Islet of Langerhans (tissue), 1 donor: Measurements from ENCODE around the gene INSM2.

Source experiments
- FAIRE-seq: peaks from one replicate; lab custom pipeline; 2011; peaks lifted over from hg19 to GRCh38; lab: Jason Lieb, UNC

INSM2 gene, protein sequence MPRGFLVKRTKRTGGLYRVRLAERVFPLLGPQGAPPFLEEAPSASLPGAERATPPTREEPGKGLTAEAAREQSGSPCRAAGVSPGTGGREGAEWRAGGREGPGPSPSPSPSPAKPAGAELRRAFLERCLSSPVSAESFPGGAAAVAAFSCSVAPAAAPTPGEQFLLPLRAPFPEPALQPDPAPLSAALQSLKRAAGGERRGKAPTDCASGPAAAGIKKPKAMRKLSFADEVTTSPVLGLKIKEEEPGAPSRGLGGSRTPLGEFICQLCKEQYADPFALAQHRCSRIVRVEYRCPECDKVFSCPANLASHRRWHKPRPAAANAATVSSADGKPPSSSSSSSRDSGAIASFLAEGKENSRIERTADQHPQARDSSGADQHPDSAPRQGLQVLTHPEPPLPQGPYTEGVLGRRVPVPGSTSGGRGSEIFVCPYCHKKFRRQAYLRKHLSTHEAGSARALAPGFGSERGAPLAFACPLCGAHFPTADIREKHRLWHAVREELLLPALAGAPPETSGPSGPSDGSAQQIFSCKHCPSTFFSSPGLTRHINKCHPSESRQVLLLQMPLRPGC

DNA sequence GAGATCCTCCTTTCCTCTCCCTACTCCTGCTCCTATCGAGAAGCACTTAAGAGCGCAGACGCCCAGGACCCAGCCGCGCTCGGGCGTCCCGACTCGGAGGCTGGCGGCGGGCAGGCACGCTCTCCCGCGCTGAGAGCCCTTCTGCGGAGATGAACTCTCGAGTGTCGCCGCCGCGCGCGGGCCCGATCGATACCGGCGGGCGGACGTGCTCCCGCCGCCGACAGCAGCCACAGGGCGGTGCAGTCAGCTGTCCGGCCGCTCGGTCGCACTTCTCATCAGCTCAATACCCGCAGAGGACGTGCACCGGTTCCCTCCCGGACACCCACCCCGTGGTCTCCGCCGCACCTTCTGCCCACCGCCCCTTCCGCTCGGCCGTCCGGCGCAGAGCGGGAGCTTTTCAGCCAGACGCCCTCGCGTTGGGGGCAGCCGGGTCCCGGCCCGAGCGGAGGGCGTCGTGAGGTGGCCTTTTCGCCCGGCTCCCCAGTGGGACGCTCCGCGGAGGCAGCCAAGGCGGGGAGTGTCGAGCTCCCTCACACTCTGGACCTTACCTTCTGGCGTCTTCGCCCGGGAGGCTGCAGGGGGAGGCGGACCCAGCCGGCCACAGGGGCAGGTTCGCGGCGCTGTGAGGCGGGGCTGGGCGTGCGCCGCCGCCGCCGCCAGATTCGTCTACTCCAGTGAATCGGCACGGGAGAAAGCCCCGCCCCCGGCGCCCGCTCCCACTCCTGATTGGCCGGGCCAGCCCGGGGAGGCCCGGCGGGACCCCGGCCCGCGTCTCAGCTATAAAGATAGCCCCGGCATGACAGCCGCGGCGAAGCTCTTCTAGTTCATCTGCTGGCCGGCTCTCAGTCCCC is at the start of gene INSM2:
INSM2 (plus strand) TSS at position 808 of the 851 bp plus-strand sequence. CDS start 89 bp downstream, outside the sequence.
- no peak for FAIRE-seq

DNA sequence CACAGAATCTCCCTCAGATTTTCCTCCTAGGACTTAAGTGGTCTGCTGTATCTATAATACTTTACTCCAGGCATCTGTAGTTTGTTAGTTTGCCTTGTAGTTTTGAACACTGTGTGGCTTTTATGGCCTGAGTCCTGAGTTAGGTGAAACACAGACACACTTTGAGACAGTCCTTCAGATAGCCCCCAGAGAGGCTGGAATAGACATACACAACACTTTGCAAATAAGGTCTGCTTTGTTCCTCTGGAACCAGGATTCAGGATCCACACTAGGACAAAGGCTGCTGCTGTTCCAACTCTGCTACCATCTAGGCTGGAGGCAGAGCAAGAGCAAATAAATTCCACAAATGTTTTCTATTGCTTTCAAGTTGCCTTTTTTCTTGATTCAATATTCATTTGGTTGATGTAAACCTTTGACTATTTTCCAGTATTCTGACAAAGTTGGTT is 41.4 kb upstream of the INSM2 start:
- no peak for FAIRE-seq

DNA sequence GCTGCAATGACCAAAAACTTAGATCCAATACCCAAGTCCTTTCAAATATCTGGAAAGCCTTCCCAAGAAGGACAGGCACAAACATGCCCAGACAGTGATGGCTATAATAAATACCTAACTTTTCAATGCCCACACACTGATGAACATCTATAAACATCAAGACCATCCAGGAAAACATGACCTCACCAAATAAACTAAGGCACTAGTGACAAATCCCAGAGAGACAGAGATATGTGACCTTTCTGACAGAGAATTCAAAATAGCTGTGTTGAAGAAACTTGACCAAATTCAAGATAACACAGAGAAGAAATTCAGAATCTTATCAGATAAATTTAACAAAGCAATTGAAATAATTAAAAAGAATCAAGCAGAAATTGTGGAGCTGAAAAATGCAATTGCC is 38.7 kb upstream of the INSM2 start:
- FAIRE-seq = no peak

DNA sequence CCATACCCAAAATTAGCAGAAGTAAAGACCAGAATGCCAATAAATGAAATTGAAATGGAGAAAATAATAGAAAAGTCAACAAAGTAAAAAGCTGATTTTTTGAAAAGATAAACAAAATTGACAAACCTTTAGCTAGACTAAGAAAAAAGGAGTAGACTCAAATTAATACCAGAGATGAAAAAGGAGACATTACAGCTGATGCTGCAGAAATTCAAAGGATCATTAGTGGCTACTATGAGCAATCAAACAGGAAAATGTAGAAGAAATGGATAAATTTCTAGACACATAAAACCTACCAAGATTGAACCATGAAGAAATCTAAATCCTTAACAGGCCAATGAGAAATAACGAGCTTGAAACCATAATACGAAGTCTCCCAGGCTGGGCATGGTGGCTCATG is 34.8 kb upstream of the INSM2 start:
- no peak for FAIRE-seq

DNA sequence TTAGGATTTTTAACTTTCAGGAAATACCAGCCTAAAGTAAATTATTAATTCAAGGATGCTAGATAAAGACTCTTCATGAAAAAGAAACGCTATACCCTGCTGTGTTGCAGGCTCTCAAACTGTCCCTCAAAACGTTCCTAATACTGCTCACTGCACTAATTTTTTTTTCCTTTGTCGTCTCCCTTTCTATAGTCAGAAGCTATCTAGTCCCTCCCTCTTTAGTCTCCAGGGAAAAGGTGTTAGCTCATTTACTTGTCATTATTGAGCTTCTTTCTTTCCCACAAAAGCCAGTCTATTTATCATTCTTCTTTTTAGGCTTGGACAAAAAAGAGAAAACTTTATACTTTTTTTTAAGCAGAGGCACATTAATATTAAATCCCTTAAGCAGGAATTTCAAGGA is 30.3 kb upstream of the INSM2 start:
- peak; percentile 27 for FAIRE-seq

DNA sequence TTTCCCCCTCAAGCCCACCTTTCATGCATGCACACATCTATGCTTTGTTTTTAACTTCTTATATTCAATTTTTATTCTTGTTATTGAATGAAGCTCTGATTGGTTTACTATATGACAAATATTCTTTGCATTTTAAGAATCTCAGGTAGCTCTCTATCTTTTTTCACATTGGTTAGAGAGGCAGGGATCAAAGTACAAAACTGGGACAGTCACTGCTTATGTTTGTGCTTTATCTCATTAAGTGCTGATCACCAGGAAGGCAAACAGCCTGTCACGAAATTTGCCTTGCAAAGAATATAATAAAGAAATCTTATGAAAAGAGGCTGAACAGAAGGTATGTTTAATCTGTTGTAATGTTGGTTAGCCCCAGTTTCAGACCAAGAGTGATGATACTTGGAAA is 29.7 kb upstream of the INSM2 start:
- no peak for FAIRE-seq

DNA sequence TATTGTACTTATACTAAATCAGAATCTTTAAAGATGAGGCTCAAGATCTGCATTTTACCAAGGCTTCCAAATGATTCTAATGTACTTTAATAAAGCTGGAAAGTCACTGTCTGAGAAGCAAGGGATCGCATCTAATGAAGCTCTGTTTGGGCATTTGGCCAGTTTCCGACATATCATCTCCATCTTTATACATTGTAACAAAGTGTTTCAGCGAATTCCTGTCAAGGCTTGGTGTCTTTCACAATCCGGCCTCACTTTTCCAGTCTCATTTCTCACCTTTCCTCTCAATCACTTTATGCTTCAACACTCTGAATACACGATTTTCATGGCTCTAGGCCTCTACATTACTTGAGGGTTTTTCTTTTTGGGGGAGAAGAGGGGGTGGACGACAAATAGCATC is 27.5 kb upstream of the INSM2 start:
- no peak for FAIRE-seq

DNA sequence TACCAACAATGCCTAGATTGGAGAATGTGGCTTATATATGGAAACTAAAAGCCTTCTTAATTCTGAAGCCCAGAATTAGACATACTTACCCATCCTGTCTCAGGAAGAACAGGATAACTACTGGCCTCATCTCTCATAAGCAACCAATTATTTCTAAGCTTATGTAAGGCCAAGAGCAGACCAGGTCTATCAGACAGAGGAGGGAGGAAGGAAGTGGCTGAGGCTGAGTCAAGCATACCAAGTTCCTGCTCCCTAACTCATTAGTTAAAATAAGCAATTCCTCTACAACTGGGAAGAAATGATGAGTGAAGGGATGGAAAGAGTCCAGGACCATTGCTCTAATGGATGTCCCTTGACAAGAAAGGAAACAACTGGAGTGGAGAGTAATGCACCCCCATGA is 27.0 kb upstream of the INSM2 start:
- FAIRE-seq = no peak

DNA sequence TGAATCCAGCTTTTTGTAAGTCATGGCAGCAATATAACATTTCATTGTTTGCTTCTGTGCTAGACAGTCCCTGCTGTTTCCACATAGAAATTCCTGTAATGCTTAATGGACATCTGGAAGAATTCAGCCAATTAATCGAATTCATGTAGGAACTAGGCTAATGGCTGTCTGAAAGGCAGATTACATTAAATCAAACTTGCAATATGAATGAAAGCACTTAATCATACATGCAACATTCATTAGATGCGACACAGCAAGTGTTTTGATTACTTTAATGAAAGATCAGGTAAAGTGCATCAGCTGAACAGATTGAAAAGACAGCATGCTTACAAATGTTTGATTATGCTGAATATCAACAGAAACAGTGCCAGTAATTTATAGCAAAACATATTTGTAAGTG is 24.1 kb upstream of the INSM2 start:
- no peak for FAIRE-seq

DNA sequence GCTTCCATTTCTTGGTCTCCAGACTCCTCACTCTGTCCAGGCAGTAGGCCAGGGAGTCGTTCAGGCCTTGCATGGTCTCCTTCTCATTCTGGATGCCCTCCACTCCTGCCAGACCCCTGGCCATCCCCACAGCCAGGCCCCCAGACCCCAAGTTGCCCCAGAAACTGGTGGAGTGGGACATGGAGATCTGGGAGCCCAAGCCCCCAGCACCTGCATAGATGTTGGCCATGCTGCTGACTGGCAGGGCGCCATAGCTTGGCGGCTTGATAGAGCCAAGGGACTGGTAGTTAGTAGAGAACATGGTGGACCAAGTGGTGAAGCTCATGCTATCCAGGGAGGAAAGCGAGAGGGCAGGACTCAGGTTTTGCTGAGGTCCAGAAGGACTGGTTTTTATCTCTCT is 21.2 kb upstream of the INSM2 start:
- FAIRE-seq = no peak

DNA sequence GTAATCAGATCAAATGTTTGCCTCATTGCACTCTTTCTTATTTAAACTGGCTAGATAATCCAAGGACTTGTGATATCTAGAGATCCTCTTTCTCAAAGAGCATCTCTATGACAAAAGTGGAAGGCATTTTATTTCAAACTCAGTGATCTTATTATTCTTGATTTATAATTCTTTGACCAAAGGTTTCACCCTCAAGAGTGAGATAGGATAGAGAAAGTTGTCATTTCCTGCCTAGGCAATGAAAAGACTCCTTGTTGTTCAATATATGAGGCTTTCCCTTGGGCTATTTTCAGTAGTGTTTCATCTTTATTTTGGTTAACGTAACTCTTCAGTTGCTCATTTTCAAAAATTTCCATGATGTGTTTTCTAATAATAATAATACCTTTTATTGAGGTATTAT is 18.0 kb upstream of the INSM2 start:
- no peak for FAIRE-seq

DNA sequence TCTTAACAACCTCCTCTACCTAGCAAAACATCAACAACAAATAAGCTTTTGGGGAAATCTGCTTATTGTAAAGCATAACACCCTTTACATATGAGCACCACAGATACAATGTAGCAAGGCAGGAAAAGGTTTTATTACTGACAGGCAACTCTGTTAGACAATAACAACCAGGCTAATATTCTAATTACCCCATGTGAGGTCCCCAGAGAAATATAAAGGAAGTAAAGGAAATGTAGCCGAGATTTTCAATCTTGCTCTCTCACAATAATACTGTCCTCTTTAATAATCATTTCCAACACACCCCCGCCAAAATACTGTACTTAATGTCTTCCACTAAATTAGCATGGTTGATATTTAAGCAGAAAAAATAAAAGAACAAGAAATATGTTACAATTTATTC is 14.0 kb upstream of the INSM2 start:
- no peak for FAIRE-seq

DNA sequence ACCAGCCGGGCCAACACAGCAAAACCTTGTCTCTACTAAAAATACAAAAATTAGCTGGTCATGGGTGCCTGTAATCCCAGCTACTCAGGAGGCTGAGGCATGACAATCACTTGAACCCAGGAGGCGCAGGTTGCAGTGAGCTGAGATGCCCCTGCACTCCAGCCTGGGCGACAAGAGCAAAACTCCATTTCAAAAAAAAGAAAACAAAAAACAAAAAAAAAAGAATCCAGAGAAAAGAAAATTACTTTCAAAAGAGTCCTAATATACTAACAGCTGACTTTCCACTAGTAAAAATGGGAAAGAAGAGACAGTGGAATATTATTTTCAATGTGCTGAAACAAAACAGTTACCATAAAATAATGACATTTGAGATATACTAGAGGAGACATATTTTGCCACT is 8.3 kb upstream of the INSM2 start:
- FAIRE-seq = no peak

DNA sequence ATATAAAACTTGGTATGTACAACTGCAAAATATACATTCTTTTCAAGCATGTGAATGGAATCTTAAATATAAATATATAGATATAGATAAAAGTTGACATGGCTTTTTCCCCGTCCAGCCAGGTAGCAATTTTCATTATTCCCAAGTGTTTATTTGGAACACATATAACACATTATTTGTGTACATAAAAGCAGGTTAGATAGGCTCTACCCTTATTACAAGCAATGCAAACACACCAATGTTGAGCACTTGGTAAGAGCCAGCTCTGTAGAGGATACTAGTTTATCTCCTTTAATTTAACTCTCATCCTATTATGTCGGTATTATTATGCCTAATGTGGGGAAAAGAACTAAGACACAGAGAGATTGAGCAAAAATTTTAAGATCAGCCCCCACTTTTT is 7.0 kb upstream of the INSM2 start:
- no peak for FAIRE-seq

DNA sequence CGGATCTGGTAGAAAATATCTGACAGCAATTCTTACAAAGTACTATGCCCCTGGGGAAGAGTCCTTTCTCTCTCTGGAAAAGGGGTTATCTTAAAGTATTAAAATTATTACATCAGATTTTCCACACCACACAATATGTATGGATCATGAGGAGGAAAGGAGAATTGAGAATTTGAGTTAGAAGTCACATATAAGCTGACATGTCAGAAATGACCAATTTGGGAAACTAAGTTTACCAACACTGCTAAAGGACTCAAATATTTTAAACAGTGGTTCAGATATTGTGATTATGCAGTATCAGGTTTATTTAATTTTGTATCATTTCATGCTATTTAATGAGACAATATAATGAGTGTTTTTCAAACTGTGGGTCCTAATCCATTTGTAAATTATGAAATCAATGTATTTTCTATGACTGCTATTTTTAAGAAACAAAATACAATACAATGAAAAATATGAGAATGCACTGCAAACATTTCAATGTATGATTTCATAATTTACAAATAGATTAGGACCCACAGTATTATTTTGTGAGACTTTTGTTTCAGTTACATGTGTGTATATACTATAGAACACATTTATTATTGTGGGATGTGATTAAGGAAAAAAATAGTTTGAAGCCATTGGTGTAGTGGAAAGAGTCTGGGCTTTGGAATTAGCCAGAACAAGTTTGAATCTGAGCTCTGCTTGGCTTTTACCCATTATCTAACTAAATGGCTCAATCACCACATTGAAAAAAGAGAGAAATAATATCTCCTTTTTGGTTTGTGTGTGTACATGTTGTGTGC is 1.8 kb upstream of the INSM2 start:
- FAIRE-seq = no peak

DNA sequence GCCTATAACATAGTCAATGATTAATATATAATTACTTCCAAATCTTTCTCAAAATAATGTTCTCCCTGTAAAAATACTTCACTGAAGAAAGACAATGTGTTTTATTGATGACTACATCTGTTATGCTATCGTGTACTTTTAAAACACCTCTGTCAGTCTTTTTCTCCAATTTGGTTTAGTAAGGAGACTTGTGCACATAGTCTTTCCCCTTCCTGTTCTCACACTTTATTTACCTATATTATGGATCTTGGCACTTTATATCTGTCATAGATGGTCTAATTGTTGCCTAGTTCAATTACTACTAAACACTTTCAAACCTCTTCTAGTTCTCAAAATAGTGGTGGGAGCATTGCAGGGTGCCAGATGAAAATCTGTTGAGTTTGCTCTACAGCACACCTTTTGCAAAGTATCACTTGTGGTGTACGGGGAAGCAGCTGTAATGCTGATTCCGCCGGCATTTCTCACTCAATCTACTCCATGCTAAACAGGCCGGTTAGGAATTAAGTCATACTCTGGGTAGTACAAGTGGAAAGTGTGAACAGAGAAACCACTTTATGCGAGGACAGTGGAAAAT is 1.1 kb upstream of the INSM2 start:
- FAIRE-seq = no peak

DNA sequence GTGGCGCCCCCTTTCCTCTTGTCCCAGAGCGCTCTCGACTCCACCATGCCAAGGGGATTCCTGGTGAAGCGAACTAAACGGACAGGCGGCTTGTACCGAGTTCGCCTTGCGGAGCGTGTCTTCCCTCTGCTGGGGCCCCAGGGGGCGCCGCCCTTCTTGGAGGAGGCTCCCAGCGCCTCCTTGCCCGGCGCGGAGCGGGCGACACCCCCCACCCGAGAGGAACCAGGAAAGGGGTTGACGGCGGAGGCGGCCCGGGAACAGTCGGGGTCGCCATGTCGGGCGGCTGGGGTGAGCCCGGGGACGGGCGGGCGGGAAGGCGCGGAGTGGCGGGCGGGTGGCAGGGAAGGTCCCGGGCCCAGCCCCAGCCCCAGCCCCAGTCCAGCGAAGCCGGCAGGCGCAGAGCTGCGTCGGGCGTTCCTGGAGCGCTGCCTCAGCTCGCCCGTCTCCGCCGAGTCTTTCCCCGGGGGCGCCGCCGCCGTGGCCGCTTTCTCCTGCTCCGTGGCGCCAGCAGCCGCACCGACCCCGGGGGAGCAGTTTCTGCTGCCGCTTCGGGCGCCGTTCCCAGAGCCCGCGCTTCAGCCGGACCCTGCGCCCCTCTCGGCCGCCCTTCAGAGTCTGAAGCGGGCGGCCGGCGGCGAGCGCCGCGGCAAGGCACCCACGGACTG is 376 bp downstream of the INSM2 start:
- no peak for FAIRE-seq

DNA sequence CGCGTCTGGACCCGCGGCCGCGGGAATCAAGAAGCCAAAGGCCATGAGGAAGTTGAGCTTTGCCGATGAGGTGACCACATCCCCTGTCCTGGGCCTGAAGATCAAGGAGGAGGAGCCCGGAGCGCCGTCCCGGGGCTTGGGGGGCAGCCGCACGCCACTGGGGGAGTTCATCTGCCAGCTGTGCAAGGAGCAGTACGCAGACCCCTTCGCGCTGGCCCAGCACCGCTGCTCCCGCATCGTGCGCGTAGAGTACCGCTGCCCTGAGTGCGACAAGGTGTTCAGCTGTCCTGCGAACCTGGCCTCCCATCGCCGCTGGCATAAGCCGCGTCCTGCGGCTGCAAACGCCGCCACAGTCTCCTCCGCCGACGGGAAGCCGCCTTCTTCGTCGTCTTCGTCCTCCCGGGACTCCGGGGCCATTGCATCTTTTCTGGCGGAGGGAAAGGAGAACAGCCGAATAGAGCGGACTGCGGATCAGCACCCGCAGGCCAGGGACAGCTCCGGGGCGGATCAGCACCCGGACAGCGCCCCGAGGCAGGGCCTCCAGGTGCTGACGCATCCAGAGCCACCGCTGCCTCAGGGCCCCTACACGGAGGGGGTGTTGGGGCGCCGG is 1.0 kb downstream of the INSM2 start:
- no peak for FAIRE-seq

DNA sequence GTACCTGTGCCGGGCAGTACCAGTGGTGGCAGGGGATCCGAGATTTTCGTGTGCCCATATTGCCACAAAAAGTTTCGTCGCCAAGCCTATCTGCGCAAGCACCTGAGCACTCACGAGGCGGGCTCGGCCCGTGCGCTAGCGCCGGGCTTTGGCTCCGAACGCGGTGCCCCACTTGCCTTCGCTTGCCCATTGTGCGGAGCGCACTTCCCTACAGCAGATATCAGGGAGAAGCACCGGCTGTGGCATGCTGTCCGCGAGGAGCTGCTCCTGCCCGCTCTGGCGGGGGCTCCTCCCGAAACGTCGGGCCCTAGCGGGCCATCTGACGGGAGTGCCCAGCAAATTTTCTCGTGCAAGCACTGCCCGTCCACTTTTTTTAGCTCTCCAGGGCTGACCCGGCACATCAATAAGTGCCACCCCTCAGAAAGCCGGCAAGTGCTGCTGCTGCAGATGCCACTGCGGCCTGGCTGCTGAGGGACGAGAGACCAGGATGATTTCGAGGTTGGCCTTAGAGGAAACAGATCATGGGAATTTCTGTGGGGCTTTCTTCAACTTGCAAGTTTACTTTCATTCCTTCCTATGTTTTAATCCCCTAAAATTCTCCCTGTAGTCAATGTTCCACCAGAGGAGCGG is 1.6 kb downstream of the INSM2 start:
- no peak for FAIRE-seq

DNA sequence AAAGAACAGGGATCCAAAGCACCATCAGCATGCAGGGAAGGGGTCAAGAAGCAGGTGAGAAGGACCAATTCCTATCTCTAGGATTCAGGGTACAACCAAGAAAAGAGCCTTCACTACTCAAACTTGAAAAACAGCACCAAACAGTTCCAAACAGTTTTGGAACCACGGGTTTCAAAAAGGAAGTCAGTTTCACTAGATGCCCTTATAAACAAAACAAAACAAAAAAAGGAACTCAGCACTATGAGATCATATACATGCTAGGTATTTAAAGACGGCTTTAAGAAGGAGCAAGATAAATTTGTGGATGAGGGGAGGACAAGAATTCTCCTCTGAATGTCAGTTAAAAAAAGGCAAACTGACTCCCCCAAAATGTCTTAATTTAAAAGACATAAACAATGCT is 6.0 kb downstream of the INSM2 start:
- FAIRE-seq = no peak

DNA sequence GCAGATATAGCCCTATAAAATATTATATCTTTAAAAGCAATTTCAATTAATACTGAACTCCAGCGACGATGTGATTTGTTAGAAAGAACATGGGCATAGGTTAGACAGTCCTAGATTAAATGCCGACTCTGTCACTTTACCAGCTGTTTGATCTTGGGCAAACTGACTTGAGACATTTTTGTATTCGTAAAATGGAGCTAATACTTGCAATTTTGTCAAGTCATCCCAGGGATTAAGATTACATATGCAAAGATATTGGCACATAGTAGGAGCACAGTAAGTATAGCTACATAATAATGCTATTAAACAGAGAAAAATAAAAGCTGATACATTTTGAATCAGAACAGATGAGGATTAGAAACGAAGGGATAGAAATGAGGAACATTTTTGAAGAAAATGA is 9.0 kb downstream of the INSM2 start:
- peak; percentile 36 for FAIRE-seq
